ENCODE measurements around the gene ARSD. TPM values are rescaled to one million over a fixed set of nuclear protein-coding genes. Genes with fewer than 3 reads are reported as not detected.

The ARSD gene
- polyA plus RNA-seq, 3 donors: 19.2 to 28.6 (median 19.7) TPM

DNA sequence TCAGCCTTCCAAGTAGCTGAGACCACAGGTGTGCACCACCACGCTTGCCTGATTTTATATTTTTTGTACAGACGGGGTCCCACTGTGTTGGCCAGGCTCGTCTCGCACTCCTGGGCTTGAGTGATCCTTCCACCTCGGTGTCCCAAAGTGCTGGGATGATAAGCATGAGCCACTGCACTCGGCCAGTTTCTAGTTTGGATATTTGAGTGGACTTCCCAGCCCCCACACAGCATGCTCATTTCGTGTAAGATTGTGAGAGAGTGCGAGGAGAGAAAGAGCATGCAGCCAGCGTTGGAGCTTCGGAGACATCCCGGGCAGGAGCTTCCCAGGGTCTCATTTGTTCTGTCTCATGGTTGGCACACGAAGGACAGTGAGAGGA lies 31.8 kb downstream of the ARSD start:
- TF ChIP-seq, protein P1, sequence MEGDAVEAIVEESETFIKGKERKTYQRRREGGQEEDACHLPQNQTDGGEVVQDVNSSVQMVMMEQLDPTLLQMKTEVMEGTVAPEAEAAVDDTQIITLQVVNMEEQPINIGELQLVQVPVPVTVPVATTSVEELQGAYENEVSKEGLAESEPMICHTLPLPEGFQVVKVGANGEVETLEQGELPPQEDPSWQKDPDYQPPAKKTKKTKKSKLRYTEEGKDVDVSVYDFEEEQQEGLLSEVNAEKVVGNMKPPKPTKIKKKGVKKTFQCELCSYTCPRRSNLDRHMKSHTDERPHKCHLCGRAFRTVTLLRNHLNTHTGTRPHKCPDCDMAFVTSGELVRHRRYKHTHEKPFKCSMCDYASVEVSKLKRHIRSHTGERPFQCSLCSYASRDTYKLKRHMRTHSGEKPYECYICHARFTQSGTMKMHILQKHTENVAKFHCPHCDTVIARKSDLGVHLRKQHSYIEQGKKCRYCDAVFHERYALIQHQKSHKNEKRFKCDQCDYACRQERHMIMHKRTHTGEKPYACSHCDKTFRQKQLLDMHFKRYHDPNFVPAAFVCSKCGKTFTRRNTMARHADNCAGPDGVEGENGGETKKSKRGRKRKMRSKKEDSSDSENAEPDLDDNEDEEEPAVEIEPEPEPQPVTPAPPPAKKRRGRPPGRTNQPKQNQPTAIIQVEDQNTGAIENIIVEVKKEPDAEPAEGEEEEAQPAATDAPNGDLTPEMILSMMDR (IDR thresholded peaks at IDR 0.05): no peak
- Mint-ChIP-seq H3K4me1 (peaks cover 54% of the 10 kb centered on the region), H3K36me3 (no peaks in the 10 kb centered on the region), H3K27ac (peak overlapping the region in 6 of 7 donors; percentile 60 to 85 (median 68)), H3K27me3 (ENCODE audit: low read depth in 3 of 3) (peaks cover 0 to 9% (median 0%) of the 10 kb centered on the region in 3 donors), H3K9me3 (no peaks in the 10 kb centered on the region), H3K4me3 (peak overlapping the region in 1 of 2 donors; percentile 48)
- Histone ChIP-seq H3K27ac (ENCODE audit: low read depth in 1 of 2, low read length in 2 of 2) (peak overlapping the region in 1 of 2 donors; percentile 36), H3K4me2 (replicated peaks; ENCODE audit: extremely low read depth, low read length, poor library complexity, severe bottlenecking) (peak overlapping the region; percentile 62), H2AFZ (ENCODE audit: insufficient read depth, low read depth, low read length, poor library complexity, severe bottlenecking) (no peak overlapping the region), H3K4me1 (ENCODE audit: control insufficient read depth in 1 of 2, insufficient read depth in 2 of 2, low read length in 2 of 2) (peaks cover 45 to 69% of the 10 kb centered on the region in 2 donors), H3K9me3 (replicated peaks in 1 of 2; ENCODE audit: control insufficient read depth in 1 of 2, insufficient read depth in 1 of 2, low read length in 2 of 2) (no peaks in the 10 kb centered on the region), H3K36me3 (replicated peaks in 1 of 2; ENCODE audit: control insufficient read depth in 1 of 2, insufficient read depth in 2 of 2, low read length in 2 of 2) (no peaks in the 10 kb centered on the region), H3K4me3 (replicated peaks in 1 of 3; ENCODE audit: low read depth in 2 of 3, low read length in 3 of 3) (peak overlapping the region in 1 of 3 experiments; percentile 67), H4K20me1 (ENCODE audit: insufficient read depth, low read length) (no peaks in the 10 kb centered on the region), H3K27me3 (ENCODE audit: control insufficient read depth in 2 of 2, insufficient read depth in 2 of 2, low read length in 2 of 2) (no peaks in the 10 kb centered on the region), H3K9ac (ENCODE audit: insufficient read depth, low read length, poor library complexity, severe bottlenecking) (peak overlapping the region; percentile 15), H3K79me2 (ENCODE audit: insufficient read depth, low read length) (no peaks in the 10 kb centered on the region)
- DNase-seq: no peak
- intact Hi-C loops (cut with micrococcal nuclease): no loop called here
- WGBS (ENCODE audit: insufficient coverage): 85% methylated on average over 3 of the region's 12 CpGs

DNA sequence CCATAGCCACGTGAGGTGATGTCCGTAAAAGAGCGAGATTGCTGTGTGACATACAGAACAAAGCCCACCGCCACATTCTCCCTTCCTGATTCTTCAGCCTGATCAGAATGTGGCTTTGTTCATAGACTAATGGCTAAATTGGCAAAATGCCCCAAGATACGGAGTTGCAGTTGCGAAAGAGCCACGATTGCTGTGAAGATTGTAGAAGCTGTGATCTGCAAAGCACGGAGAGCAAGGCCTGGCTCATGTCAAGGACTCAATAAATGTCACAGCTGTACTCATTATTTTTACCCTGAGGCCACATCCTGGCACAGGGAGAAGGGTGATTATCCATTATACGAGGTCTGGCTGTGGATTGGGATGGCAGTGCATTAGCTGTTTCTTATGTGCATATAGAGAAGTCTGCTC lies 34.2 kb downstream of the ARSD start:
- H3K79me2 ChIP-seq (ENCODE audit: insufficient read depth, low read length): no peaks in the 10 kb centered on the region
- no peaks in the 10 kb centered on the region for H3K36me3 Mint-ChIP-seq
- no peak overlapping the region for H3K9ac ChIP-seq (ENCODE audit: insufficient read depth, low read length, poor library complexity, severe bottlenecking)
- peaks cover 49 to 74% of the 10 kb centered on the region in 2 donors for H3K4me1 ChIP-seq (ENCODE audit: control insufficient read depth in 1 of 2, insufficient read depth in 2 of 2, low read length in 2 of 2)
- peak overlapping the region; percentile 55 for H3K4me2 ChIP-seq (replicated peaks; ENCODE audit: extremely low read depth, low read length, poor library complexity, severe bottlenecking)
- peaks cover 0 to 7% (median 0%) of the 10 kb centered on the region in 3 donors for H3K27me3 Mint-ChIP-seq (ENCODE audit: low read depth in 3 of 3)
- H3K9me3 ChIP-seq (replicated peaks in 1 of 2; ENCODE audit: control insufficient read depth in 1 of 2, insufficient read depth in 1 of 2, low read length in 2 of 2): no peaks in the 10 kb centered on the region
- H3K9me3 Mint-ChIP-seq: no peaks in the 10 kb centered on the region
- peak overlapping the region in 4 of 7 donors; percentile 16 to 84 (median 54) for H3K27ac Mint-ChIP-seq
- H3K36me3 ChIP-seq (replicated peaks in 1 of 2; ENCODE audit: control insufficient read depth in 1 of 2, insufficient read depth in 2 of 2, low read length in 2 of 2): no peaks in the 10 kb centered on the region
- H3K27ac ChIP-seq (ENCODE audit: low read depth in 1 of 2, low read length in 2 of 2): no peak overlapping the region
- DNase-seq: peak; percentile 20 to 44 (median 33)
- no peaks in the 10 kb centered on the region for H3K27me3 ChIP-seq (ENCODE audit: control insufficient read depth in 2 of 2, insufficient read depth in 2 of 2, low read length in 2 of 2)
- H2AFZ ChIP-seq (ENCODE audit: insufficient read depth, low read depth, low read length, poor library complexity, severe bottlenecking): peak overlapping the region; percentile 44
- no CpG with 5 or more reads among the region's 9 CpGs for WGBS (ENCODE audit: insufficient coverage)
- peak overlapping the region in 1 of 3 experiments; percentile 45 for H3K4me3 ChIP-seq (replicated peaks in 1 of 3; ENCODE audit: low read depth in 2 of 3, low read length in 3 of 3)
- intact Hi-C loops (cut with micrococcal nuclease): no loop called here
- peaks cover 58% of the 10 kb centered on the region for H3K4me1 Mint-ChIP-seq
- H3K4me3 Mint-ChIP-seq: peak overlapping the region in 1 of 2 donors; percentile 35
- TF ChIP-seq, protein P1 (IDR thresholded peaks at IDR 0.05): no peak
- H4K20me1 ChIP-seq (ENCODE audit: insufficient read depth, low read length): no peaks in the 10 kb centered on the region
